HT-29 (cell line): ENCODE results near the gene SPATA6. TPM values are rescaled to one million over a fixed set of nuclear protein-coding genes. Genes with fewer than 3 reads are reported as not detected.
"Not testable (repeated sequence)": the region's sequence is repeated elsewhere in the genome, so short reads cannot be mapped to it uniquely, and the experiment has no call there.

Source experiments
- DNase-seq: peaks from one replicate; pipeline ENCODE4 v3.0.0-alpha.2; 2015; ENCODE audit warnings: low spot score
- total RNA-seq: library from RNA; depleted of rRNA; stranded (reverse); fragments of >200 nt; shearing (Covaris generic); gene quantifications from 2 replicates; pipeline ENCODE4 v1.2.3, GENCODE V29; 2014; rRNA removed

SPATA6 gene
- total RNA-seq = 0.29 and 2.1 TPM in 2 replicates

DNA sequence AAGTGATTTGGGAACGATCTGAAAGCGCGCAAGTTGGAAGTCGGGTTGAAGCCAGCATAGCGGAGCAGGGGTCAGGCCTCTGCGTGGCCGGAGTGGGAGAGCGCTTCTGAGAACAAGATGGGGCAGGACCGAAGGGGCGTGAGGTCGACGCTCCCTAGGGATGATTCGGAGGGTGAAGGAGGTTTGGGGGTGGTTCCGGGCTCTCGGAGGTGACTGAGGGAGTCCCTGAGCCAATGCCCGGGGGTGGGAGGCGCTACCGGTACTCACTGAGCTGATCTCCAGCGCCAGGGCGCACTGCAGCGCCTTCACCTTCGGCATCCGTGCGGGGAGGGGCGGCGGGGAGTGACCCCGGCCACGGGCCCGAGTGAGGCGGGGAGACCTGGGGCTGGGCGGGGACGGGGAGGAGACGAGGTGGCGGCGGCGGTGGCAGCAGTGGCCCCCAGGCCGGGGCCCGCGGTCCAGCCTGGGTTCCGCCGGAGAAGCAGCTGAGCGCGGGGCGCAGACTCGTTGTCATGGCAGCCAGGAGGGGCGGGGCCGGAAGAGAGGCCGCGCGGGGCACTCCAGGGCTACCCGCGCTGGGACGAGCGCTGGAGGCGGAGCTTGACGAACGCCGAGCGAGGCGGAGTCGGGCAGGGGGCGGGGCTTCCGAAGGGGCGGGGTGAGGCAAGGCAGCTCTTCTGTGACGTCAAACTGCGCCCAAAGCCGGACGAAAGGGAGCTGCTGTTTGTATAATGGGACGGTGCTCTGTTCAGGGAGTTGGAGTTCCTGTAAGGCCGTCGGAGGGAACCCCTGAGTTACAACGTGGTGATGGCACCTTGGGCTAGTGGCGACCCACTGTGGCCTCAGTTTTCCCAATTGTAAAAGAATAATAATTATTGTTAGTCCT is at the start of gene SPATA6:
Gene SPATA6, minus strand, starts transcription at position 514 of the 886 bp plus-strand sequence. Its CDS starts 196 bp downstream, at position 318.
- DNase-seq = peak; percentile 92

DNA sequence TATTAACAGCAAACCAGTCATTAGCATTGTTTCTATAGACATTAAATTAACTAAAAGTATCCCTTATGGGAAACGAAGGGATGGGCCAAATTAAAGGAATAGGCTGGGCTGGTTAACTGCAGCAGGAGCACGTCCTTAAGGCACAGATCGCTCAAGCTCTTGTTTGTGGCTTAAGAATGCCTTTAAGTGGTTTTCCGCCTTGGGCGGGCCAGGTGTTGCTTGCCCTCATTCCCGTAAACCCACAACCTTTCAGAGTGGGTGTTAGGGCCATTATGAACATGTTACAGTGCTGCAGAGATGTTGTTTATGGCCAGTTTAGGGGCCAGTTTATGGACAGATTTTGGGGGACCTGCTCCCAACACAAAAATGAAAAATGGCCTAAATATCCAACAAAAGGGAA is 47.9 kb upstream of the SPATA6 start:
- not testable (repeated sequence) for DNase-seq

DNA sequence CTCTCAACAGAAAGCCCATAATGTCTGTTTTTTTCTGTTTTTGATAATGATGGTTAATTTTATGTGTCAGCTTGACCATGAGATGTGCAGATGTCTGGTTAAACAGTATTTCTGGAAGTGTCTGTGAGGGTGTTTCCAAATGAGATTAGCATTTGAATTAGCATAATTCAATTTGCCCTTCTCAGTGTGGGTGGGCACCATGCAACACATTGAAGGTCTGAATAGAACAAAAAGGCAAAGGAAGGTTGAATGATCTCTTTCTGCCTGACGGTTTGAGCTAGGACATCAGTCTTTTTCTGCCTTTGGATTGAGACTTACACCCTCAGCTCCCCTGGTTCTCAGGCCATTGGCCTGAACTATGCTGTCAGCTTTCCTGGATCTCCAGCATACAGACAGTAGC is 34.9 kb upstream of the SPATA6 start:
- no peak for DNase-seq

DNA sequence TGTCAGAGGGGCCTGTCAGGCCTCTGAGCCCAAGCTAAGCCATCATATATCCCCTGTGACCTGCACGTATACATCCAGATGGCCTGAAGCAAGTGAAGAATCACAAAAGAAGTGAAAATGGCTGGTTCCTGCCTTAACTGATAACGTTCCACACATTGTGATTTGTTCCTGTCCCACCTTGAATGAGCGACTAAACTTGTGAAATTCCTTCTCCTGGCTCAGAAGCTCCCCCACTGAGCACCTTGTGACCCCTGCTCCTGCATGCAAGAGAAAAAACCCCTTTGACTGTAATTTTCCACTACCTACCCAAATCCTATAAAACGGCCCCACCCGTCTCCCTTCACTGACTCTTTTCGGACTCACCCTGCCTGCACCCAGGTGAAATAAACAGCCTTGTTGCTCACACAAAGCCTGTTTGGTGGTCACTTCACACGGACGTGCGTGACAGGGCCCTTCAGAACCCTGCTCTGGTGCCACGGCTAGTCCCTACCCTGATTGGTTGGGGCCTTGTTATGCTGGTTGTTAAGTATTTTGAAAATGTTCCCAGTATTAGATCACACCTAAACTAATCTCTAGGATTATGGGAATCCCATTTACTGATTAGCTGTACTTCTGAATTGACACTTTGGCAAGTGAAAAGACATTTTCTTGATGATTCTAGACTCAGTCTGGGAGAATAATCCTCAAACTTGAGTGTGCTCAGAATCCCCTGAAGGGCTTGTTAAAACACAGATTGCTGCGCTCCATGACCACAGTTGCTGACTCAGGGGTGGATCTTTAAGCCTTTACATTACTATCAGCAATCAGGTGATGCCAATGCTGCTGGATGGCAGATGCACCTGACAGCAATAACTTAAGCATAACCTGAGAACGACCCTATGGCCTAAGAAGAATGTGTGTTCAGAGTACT is 28.8 kb upstream of the SPATA6 start:
- no peak for DNase-seq

DNA sequence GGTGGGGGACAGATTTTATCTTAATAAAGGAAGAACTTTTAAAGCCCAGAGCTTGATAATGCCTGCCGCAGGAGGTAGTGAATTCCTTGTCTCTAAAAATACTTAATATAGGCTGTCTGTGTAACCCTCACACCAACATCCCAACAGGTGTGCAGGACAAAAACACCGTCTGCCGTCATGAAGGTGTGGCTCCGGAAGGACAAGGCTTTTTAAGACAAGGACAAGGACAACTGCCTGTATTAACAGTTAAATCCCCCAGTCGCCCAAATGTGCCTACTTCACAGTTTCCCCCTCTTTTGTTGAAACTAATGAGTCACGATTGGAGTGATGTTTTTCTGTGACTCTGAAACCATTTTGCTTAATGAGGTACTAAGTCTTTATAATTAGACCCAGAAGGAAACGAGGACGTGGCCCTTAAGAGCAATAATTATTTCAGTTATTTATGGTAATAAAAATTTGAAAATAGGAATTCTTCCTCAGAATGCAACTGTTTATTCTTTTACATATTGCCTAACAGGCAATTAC is 27.3 kb upstream of the SPATA6 start:
- no peak for DNase-seq

DNA sequence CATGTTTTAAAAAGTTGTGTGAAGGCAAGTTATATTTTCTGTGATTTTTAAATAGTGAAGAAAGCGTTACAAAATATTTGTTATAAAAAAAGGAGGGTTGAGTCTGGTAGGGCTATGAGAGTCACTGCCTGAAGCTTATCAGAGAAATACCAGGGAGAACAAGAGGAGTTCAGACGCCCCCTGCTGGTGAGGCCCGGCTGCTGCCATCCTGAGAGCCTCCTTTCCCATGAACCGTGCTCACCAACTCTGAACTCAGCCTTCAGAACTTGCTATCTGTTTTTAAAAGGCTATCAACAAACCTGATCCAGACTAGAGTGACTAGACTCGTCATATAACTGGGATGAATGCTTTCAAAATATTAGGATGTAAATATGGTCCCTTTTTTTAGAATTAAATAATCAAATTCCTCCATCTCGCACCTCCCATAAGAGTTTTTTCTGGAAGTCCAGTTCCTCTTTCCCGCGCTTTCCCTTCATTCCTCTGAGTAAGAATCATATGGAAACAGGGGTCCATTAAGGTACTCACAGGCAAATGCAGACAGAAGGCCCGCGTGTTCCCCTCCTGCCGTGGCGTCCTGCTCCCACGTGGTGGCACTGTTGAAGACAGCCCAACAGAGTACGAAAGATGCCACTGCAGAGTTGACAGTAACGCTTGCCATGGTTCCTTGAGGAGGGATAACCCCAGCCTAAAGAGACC is 26.2 kb upstream of the SPATA6 start:
- peak; percentile 86 for DNase-seq

DNA sequence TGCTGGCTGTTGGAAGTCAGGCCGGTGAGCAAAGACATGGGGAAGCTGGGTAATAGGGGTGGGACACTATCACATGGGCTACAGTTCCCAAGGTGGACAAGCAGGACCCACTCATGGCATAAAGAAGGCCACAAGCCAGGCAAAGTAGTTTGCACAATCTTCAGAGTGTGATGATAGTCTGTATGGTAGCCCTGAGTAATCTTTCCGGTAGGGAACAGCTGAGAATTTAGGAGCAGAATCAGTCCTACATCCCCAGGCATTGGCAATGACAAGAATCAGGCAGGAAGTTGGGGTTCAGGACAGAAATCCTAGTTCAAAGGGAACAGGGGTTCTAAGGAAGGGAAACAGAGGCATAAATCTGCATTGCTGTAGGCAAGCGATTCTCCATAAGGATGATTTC is 23.9 kb upstream of the SPATA6 start:
- no peak for DNase-seq

DNA sequence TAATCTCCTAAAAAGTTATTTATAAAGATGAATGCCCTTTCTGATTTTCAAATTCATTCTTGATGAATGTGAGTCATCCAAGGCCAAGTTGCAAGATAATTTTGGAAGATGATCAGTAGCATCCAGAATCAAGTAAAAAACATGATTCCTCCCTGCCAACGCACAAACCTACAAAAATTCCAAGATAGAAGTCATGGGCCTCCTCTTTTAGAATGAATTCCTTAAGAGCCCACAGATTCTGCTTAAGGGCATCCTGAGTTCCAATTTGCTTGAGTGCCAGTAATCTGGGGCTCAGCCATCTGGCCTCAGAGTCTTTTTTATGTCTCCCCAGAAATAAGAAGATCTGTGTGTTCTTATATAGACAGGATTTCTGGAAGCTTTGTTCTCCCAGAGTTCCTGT is 23.2 kb upstream of the SPATA6 start:
- no peak for DNase-seq

DNA sequence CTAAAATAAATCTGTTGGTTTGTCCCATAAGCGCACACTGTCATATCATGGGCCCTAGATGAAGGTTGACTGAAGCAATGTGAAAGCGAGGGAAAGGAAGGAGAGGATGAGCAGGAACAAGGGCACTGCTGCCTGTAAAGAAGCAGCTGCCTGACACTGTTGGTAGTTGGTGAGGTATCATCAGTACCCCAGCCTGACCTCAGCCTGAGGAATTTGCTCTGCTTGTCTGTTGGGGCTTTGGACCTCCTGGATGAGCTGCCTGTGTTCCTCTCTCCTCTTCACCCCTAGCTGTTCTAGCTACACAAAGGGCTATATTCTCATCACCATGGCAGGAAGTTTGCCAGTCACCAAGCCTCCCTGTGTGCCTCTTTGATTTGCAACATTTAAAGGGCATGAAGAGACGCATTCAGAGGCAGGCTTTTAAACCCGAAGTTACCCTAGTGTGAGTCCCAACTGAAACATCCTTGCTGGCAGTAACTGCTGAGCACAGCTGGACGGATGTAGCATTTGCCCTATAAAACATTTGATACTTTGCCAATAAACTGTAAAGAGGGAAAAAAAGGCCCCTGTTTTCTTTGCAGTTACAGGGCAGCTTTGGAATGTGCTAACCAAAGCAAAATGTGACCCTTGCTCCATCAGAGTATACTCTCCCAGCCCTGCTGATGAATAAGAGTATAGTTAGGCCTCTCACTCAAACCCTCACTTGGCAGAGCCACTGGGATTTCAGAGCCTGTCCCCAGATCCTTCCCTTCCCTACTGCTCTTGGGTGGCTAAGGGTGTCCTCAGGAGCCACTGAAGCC is 22.2 kb upstream of the SPATA6 start:
- DNase-seq = no peak

DNA sequence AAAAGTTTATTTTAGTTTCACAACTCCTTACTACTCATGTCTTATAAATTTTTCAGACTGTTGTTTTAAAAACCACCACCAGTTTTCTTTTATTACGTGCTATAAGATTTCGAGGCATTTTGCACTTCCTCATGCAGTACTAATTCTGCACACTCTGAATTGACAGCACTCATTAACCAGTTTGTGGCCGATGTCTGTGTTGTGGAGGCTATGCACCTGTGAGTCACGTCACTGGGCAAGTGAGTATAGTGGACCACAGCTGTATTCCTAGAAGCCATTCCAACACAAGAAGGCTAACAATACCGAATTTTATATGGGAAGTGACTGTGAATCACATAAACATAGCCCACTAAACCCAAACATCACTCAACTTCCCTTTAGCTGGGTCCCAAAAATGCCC is 21.0 kb upstream of the SPATA6 start:
- no peak for DNase-seq

DNA sequence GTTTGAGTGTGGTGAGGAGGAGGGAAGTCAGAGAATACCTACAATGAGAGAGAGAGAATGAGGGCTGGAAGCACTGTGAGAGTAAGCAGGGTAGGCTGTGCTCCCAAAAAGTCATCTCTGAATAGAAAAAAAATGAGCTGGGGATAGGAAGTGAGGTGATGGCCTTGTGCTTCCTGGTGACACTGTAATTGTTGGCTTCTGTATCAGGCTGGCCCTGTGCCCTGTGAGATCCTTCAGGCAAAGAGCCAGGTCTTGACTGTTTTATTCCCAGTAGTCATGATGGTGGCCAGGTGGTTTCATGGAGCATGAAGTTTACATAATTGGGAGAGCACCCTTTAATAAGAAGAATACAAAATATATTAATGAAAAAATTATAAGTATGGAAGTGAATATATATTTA is 20.4 kb upstream of the SPATA6 start:
- no peak for DNase-seq

DNA sequence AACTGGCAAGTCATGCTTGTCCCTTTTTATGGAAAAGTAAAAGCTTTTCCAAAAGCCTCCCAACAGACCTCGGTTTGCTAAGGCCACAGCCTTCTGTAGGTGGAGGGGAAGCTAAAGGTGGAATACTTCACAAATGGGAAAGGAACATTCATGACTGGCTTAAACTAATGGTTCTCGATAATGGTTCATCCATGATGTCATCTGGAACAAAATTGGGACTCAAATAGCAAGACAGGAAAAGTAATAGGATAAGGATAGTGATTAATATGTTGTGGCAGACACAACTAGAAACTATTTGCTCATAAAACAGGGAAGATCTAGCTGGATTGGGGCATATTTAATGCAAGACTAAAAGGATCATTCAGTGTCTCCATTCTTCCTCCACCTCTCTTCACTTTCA is 16.7 kb upstream of the SPATA6 start:
- DNase-seq = no peak

DNA sequence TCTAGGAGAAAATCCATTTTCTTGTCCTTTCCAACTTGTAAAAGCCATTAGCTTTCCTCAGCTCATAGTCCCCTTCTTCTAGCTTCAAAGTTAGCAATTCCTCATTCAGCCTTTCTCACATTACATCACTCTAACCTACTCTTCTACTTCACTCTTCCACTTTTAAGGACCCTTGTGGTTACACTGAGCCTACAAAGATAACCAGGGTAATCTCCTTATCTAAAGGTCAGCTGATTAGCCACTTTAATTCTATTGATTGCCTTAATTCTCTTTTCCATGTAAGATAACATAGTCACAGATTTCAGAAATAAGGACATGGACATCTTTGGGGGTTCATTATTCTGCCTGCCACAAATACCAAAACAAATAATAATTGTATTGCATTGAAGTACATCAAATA is 8.5 kb upstream of the SPATA6 start:
- no peak for DNase-seq

DNA sequence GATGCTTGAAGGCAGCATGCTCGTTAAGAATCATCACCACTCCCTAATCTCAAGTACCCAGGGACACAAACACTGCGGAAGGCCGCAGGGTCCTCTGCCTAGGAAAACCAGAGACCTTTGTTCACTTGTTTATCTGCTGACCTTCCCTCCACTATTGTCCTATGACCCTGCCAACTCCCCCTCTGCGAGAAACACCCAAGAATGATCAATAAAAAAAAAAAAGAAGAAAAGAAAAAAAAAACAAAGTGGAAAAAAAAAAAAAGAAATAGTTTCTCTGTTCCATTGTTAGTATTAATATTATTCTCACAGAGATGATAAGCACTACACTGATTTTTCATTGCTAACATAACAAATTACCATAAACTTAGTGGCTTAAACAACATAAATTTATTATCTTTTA is 8.0 kb upstream of the SPATA6 start:
- DNase-seq = not testable (repeated sequence)

DNA sequence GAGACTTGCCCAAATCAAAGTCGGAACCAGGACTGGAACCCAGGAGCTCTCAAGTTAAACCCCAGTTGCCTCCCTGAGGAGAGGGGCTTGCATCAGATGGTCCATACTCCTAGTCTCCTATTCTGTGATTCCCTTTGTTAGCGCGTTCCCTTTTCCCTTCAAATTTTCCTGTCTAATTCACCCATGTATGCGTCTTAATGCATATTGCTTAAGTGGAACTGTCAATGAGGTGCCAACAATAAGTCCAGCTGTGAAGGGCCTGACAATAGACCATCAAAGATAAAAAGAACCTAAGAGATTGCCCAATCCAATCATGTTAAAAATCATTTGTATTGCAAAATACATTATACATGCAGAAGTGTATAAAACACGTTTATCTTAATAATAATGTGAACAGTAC is 634 bp upstream of the SPATA6 start:
- no peak for DNase-seq

DNA sequence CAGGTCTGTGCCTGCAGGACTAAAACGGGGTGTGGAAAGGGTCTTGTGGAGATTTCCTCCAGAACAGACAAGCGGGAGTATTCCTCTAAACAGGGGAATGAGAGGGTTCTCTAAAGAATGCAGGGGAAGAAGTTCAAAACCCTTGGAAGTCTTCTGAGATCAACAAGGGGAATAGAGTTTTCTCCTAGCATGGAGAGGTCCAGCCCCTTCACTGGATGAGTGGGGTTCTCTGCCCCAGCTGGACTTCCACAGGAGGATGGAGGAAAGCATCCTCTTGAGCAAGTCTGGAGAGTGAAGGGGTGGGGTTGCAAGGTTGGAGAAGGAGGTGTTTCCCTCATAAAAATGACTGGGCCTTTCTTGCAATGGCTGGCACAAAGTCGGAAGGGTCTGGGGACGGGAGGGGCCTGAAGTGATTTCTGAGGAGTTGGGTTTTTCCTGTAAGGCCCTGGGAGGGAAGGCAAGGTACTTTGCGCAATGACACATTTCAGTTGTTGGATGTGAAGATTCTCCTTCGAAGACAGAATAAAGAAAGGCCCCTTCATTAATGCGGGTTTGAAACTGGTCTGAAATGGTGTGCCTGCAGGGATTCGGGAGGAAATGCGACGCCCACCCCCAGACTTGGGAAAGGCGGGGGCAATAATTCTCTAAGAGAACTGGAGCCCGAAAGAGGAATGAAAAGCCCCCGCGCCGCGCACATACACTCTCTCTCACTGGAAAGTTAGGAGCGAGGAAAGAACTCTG is 884 bp downstream of the SPATA6 start:
- peak; percentile 3 for DNase-seq

DNA sequence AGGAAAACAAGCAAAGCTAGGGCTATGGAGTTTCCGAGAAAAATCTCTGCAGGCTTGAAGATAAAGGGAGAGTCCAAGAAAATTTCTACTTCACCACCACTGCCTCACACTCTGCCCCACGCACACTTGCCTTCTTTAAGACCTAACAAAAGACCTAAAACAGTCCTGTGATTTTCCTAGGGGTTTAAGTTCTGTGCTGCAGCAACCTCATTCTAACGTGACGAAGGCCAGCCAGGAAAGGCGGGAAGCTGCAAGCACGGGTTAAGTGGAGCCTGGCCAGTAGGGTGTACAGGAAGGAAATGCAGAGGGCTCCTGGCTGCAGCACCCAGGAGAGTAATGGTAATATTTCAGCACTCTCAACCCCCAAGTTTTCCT is 1.5 kb downstream of the SPATA6 start:
- DNase-seq = no peak

DNA sequence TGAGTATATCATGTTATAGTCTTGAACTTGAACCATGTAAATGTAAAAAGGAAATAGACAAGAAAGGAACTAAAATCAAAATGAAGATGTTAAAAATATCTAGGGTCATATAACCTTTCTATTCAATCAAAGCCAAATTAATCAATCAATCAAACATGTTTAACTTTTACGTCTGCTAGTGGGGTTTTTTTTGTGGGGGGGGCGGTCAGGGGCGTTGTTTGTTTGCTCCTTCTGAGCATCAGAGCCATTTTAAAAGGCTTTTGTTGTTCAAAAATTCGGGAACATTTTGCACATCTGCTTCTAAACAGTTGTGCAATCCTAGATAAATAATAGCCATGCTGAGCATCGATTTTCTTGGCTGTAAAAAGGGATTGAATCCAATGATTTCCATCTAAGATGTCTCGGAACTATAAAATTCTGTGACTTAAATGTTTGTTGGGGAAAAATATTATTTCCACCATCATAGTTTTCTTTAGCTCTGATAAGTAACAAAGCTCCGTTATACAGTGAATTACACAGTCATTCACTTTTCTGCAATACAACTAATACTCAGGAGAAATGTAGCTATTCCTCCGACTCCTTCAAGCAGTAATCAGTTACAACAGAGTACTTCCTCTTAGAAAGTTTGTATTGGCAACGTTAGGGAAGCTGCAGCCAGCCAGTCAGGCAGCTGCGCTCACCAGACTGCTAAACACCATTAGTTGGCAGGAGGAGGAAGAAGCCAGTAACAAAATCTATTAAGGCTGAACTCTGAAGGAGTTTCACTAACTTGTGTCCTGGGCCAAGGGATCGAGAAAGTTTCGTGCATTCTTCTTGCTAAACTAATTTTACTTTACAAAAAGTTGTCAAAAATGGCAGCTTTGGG is 2.2 kb downstream of the SPATA6 start:
- peak; percentile 13 for DNase-seq

DNA sequence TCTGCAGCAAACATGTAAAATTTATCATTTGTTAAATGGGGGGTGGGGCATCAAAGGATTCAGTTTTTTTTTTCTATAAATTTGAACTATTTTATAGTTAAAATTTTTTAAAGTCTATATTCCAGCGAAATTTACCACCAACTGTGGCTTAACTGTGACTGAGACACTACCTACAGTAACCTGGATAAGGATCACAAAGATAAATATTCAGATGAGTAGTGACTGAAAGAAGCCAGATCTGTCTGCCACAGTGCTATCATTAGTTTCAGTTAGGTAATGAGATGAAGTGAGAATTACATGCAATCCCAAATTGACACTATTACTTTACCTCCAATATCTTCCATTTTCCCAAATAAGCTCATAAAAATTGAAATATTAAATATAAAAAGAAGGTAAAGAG is 5.4 kb downstream of the SPATA6 start:
- DNase-seq = no peak
